ENCODE data around the gene DAPK1. TPM values are rescaled to one million over a fixed set of nuclear protein-coding genes. Genes with fewer than 3 reads are reported as not detected.

The DAPK1 gene
- polyA plus RNA-seq, 1 of the 3 experiments (the other 2 are of a cell fraction): 0.61 TPM

DNA sequence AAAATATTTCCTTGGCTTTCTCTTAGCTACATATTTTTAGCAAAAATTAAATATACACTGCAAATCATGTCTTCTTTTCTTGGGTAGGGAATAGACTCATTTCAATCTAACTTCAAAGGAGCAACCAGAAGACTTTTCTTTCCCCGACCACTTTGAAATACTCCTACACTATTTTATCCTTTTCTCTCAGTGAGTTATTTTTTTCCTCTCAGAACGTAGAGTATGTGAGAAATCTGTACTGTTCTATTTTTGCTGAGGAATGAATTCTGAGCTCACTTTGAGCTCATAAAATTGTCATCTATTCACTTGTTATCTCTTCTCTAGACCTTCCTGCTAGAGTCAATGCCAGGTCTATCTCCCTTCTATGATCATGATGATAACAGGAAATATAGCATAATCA, 22.2 kb upstream of the DAPK1 start:
- no peak overlapping the region for H3K4me3 ChIP-seq (ENCODE audit: low read depth in 2 of 2, low read length in 1 of 2)
- TF ChIP-seq, protein P1, sequence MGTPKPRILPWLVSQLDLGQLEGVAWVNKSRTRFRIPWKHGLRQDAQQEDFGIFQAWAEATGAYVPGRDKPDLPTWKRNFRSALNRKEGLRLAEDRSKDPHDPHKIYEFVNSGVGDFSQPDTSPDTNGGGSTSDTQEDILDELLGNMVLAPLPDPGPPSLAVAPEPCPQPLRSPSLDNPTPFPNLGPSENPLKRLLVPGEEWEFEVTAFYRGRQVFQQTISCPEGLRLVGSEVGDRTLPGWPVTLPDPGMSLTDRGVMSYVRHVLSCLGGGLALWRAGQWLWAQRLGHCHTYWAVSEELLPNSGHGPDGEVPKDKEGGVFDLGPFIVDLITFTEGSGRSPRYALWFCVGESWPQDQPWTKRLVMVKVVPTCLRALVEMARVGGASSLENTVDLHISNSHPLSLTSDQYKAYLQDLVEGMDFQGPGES (IDR thresholded peaks at IDR 0.05; ENCODE audit: low read depth, low read length): no peak
- TF ChIP-seq TEAD4 (IDR thresholded peaks at IDR 0.05; ENCODE audit: borderline replicate concordance, insufficient read depth): no peak
- no peak for TF ChIP-seq EP300 (IDR thresholded peaks at IDR 0.05; ENCODE audit: borderline replicate concordance in 1 of 2, low read depth in 1 of 2, low read length in 1 of 2)
- TF ChIP-seq POLR2AphosphoS5 (IDR thresholded peaks at IDR 0.05; ENCODE audit: low read depth, low read length): no peak
- no peak for TF ChIP-seq MEF2A (IDR thresholded peaks at IDR 0.05; ENCODE audit: borderline replicate concordance, low read depth)
- TF ChIP-seq FOXJ3 (CRISPR knock-in tag; IDR thresholded peaks at IDR 0.05): no peak
- no peak for TF ChIP-seq RCOR1 (IDR thresholded peaks at IDR 0.05; ENCODE audit: low read length)
- no peak for TF ChIP-seq JUND (IDR thresholded peaks at IDR 0.05)
- TF ChIP-seq FOXM1 (IDR thresholded peaks at IDR 0.05; ENCODE audit: low read depth): no peak
- no peak for TF ChIP-seq EZH2phosphoT487 (IDR thresholded peaks at IDR 0.05; ENCODE audit: borderline replicate concordance, low read depth)
- no peaks in the 10 kb centered on the region for H3K79me2 ChIP-seq (ENCODE audit: insufficient read depth)
- no peaks in the 10 kb centered on the region for H3K27me3 ChIP-seq (ENCODE audit: insufficient read depth)
- no peaks in the 10 kb centered on the region; a peak in 1 of 4 replicates for H3K4me1 ChIP-seq (ENCODE audit: control insufficient read depth in 1 of 2, insufficient read depth in 2 of 2, low read depth in 1 of 2, low read length in 1 of 2)
- H3K9ac ChIP-seq: no peak overlapping the region
- ChIA-PET CTCF (interaction anchor here (1.0 kb wide), 1 partner anchor 22 kb away, joined by 3 read pairs; the partner anchor contains the start of gene DAPK1), POLR2A (no interaction called here)
- 43% methylated on average over 2 of the region's 2 CpGs for WGBS (ENCODE audit: low lambda C conversion rate)
- no peak overlapping the region for H3K27ac ChIP-seq (ENCODE audit: low read depth in 2 of 2, low read length in 1 of 2)
- no peaks in the 10 kb centered on the region for H3K9me3 ChIP-seq
- H4K20me1 ChIP-seq (ENCODE audit: insufficient read depth): no peaks in the 10 kb centered on the region
- H3K4me2 ChIP-seq: no peak overlapping the region
- no peaks in the 10 kb centered on the region for H3F3A ChIP-seq (replicated peaks; ENCODE audit: insufficient read depth)
- H3K9me2 ChIP-seq: no peaks in the 10 kb centered on the region
- no peak for DNase-seq
- no peak overlapping the region for H2AFZ ChIP-seq (ENCODE audit: low read depth)
- no peaks in the 10 kb centered on the region for H3K36me3 ChIP-seq (replicated peaks in 1 of 2; ENCODE audit: control insufficient read depth in 1 of 2, insufficient read depth in 2 of 2, low read length in 1 of 2)

DNA sequence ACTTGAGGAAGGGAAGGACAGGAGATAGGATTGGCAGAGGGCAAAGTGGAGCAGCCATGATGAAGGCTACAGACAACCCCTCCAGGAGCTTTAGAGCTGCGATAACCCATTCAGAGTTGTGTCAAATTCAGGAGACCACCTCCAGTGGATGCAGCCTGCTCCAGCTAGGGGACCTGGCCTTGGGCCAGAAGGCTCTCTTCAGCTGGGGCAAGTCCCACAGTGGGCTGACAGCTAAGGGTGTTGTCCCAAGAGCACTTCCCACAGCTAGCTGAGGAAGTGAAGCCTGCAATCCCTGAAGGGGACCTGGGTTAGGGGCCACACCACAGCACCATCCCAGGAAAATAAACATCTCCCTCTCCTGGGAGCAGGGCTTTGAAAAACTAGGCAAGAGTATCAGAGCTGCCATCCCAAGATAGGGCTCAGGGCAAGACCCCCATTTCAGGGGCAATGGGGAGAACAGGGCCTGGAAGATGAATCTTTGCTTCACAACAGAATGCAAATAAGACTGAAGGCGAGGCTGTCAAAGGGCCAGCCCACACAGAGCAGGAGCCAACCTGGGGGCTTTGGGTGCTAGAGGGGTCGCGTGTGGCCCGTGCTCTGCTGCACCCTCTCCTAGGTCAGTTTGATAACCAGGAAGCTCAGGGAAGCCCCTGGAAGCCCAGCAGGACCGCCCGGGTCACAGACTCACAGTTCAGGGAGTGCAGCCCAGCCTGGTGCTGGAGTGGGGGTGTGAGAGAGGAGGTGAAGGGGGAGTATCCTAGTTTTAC, 19.3 kb upstream of the DAPK1 start:
- no peak overlapping the region for H2AFZ ChIP-seq (ENCODE audit: low read depth)
- no peaks in the 10 kb centered on the region for H3K36me3 ChIP-seq (replicated peaks in 1 of 2; ENCODE audit: control insufficient read depth in 1 of 2, insufficient read depth in 2 of 2, low read length in 1 of 2)
- WGBS (ENCODE audit: low lambda C conversion rate): 67% methylated on average over 7 of the region's 7 CpGs
- H3K27me3 ChIP-seq (ENCODE audit: insufficient read depth): no peaks in the 10 kb centered on the region
- no peak overlapping the region for H3K4me2 ChIP-seq
- no peaks in the 10 kb centered on the region for H3K79me2 ChIP-seq (ENCODE audit: insufficient read depth)
- no peak overlapping the region for H3K9ac ChIP-seq
- no peak overlapping the region for H3K27ac ChIP-seq (ENCODE audit: low read depth in 2 of 2, low read length in 1 of 2)
- no peak for DNase-seq
- H3K4me3 ChIP-seq (ENCODE audit: low read depth in 2 of 2, low read length in 1 of 2): no peak overlapping the region
- POLR2A ChIA-PET: no interaction called here
- no peak for TF ChIP-seq TAF1 (IDR thresholded peaks at IDR 0.05; ENCODE audit: borderline replicate concordance, low read depth, low read length)
- CTCF ChIA-PET: no interaction called here
- H4K20me1 ChIP-seq (ENCODE audit: insufficient read depth): no peaks in the 10 kb centered on the region
- H3K9me3 ChIP-seq: no peaks in the 10 kb centered on the region
- H3F3A ChIP-seq (replicated peaks; ENCODE audit: insufficient read depth): no peaks in the 10 kb centered on the region
- H3K9me2 ChIP-seq: no peaks in the 10 kb centered on the region
- peaks cover 0 to 7% of the 10 kb centered on the region in 2 experiments; a peak in 1 of 4 replicates for H3K4me1 ChIP-seq (ENCODE audit: control insufficient read depth in 1 of 2, insufficient read depth in 2 of 2, low read depth in 1 of 2, low read length in 1 of 2)

All from SK-N-SH (cell line).